H1 (cell line): ENCODE data around the gene FRZB. TPM values are rescaled to one million over a fixed set of nuclear protein-coding genes. Genes with fewer than 3 reads are reported as not detected.

Experiments
- CTCF ChIA-PET: fragments of 300-600 bp; sonication (Branson Sonifier 250); formaldehyde crosslinking; loops from one replicate; lab custom pipeline; 2021; ENCODE audit not compliant: partially characterized antibody; lab: Charles Lee
- POLR2A ChIA-PET: fragments of 300-600 bp; sonication (Branson Sonifier 250); formaldehyde crosslinking; loops from one replicate; lab custom pipeline; 2021; ENCODE audit warnings: inconsistent platforms; ENCODE audit not compliant: partially characterized antibody; lab: Charles Lee
- DNase-seq, 2 experiments: peaks; one replicate each; pipeline versions ENCODE4 v3.0.0 to v3.0.0-alpha.2; 2010 to 2022; ENCODE audit warnings: low spot score in 2 of 2, low read depth in 1 of 2, mixed read lengths in 1 of 2
- FAIRE-seq: peaks from 2 replicates; lab custom pipeline; 2011; peaks lifted over from hg19 to GRCh38; lab: Jason Lieb, UNC
- H2AFZ ChIP-seq: 2 replicates; pipeline ENCODE4 v1.8.1; 2012; ENCODE audit warnings: low read length, inconsistent platforms
- H2AK5ac ChIP-seq: 2 replicates; pipeline ENCODE4 v1.6.1; 2013; ENCODE audit warnings: low read depth, low read length
- H2BK120ac ChIP-seq: replicated peaks from 2 replicates; pipeline ENCODE3; 2013; ENCODE audit warnings: low read depth, low read length, inconsistent platforms
- H2BK12ac ChIP-seq: 2 replicates; pipeline ENCODE4 v1.6.1; 2013; ENCODE audit warnings: low read depth, low read length
- H2BK15ac ChIP-seq: 2 replicates; pipeline ENCODE4 v1.6.1; 2013; ENCODE audit warnings: low read length
- H2BK20ac ChIP-seq: 2 replicates; pipeline ENCODE4 v1.6.1; 2013; ENCODE audit warnings: low read length
- H2BK5ac ChIP-seq: 2 replicates; pipeline ENCODE4 v1.6.1; 2013; ENCODE audit warnings: low read depth, low read length
- H3K14ac ChIP-seq: 2 replicates; pipeline ENCODE4 v1.6.1; 2013; ENCODE audit warnings: inconsistent platforms; ENCODE audit not compliant: insufficient read length
- H3K18ac ChIP-seq: 2 replicates; pipeline ENCODE4 v1.6.1; 2013; ENCODE audit warnings: low read length; ENCODE audit errors: extremely low read depth
- H3K23ac ChIP-seq: 2 replicates; pipeline ENCODE4 v1.6.1; 2013; ENCODE audit warnings: inconsistent platforms; ENCODE audit not compliant: insufficient read length
- H3K23me2 ChIP-seq: 2 replicates; pipeline ENCODE4 v1.6.1; 2013; ENCODE audit warnings: low read depth, low read length
- H3K27ac ChIP-seq: 2 replicates; pipeline ENCODE4 v1.6.1; 2011; ENCODE audit warnings: low read depth, low read length, inconsistent platforms
- H3K27me3 ChIP-seq, 4 experiments: replicated peaks in 1 of 4; 1 replicate in 1 of 4; 2 replicates in 3 of 4; pipeline versions ENCODE4 v1.6.1 to v1.8.1; 2011 to 2013; ENCODE audit warnings: low read length in 3 of 4, mild to moderate bottlenecking in 3 of 4, inconsistent platforms in 2 of 4, mixed read lengths in 2 of 4, moderate library complexity in 1 of 4; ENCODE audit not compliant: control insufficient read depth in 3 of 4, insufficient read depth in 3 of 4; ENCODE audit errors: extremely low read depth in 1 of 4
- H3K36me3 ChIP-seq, 4 experiments: 2 replicates each; pipeline versions ENCODE4 v1.6.1 to v1.8.1; 2011 to 2013; ENCODE audit warnings: mild to moderate bottlenecking in 4 of 4, low read length in 3 of 4, moderate library complexity in 2 of 4, control low read depth in 1 of 4, inconsistent platforms in 1 of 4; ENCODE audit not compliant: insufficient read depth in 4 of 4, control insufficient read depth in 2 of 4
- H3K4ac ChIP-seq: replicated peaks from 2 replicates; pipeline ENCODE3; 2013; ENCODE audit warnings: low read length, low read depth, mixed read lengths, inconsistent platforms; ENCODE audit not compliant: insufficient read length
- H3K4me1 ChIP-seq, 4 experiments: replicated peaks in 1 of 4; 1 replicate in 1 of 4; 2 replicates in 3 of 4; pipeline versions ENCODE4 v1.6.1 to v1.8.1; 2011 to 2013; ENCODE audit warnings: low read length in 3 of 4, inconsistent platforms in 2 of 4, mixed read lengths in 1 of 4; ENCODE audit not compliant: insufficient read depth in 4 of 4, control insufficient read depth in 3 of 4
- H3K4me2 ChIP-seq, 2 experiments: 2 replicates each; pipeline versions ENCODE4 v1.6.1 to v1.8.1; 2011 to 2013; ENCODE audit warnings: low read depth in 2 of 2, low read length in 2 of 2, control low read depth in 1 of 2, inconsistent platforms in 1 of 2, mild to moderate bottlenecking in 1 of 2; ENCODE audit not compliant: insufficient read depth in 1 of 2
- H3K4me3 ChIP-seq, 4 experiments: fragments of 200-600, 300-600 bp in 1 of 4; sonication (generic), shearing (Covaris generic), sonication (Bioruptor Twin) in 1 of 4; 2 replicates each; pipeline versions ENCODE4 v1.5.1 to v1.8.1; 2011 to 2016; ENCODE audit warnings: low read length in 4 of 4, low read depth in 3 of 4, control low read depth in 2 of 4, inconsistent platforms in 2 of 4, mild to moderate bottlenecking in 2 of 4, mixed read lengths in 1 of 4, moderate library complexity in 1 of 4; ENCODE audit not compliant: insufficient read depth in 2 of 4; ENCODE audit errors: extremely low read depth in 1 of 4
- H3K56ac ChIP-seq: replicated peaks from 2 replicates; pipeline ENCODE3; 2013; ENCODE audit warnings: low read depth, mild to moderate bottlenecking, mixed read lengths, low read length, inconsistent platforms; ENCODE audit not compliant: insufficient read length
- H3K79me1 ChIP-seq: 2 replicates; pipeline ENCODE4 v1.6.1; 2013; ENCODE audit warnings: low read depth, low read length, control low read depth
- H3K79me2 ChIP-seq, 2 experiments: 2 replicates each; pipeline versions ENCODE4 v1.6.1 to v1.8.1; 2012 to 2013; ENCODE audit warnings: low read length in 2 of 2, mild to moderate bottlenecking in 2 of 2, inconsistent platforms in 1 of 2; ENCODE audit not compliant: insufficient read depth in 2 of 2, control insufficient read depth in 1 of 2
- H3K9ac ChIP-seq, 4 experiments: replicated peaks in 1 of 4; 1 replicate in 1 of 4; 2 replicates in 3 of 4; pipeline versions ENCODE4 v1.6.1 to v1.8.1; 2011 to 2013; ENCODE audit warnings: low read depth in 3 of 4, low read length in 3 of 4, control low read depth in 2 of 4, mild to moderate bottlenecking in 2 of 4, moderate library complexity in 2 of 4, inconsistent platforms in 1 of 4; ENCODE audit errors: extremely low read depth in 1 of 4
- H3K9me3 ChIP-seq, 2 experiments: 2 replicates each; pipeline versions ENCODE4 v1.6.1 to v1.8.1; 2012 to 2013; ENCODE audit warnings: mild to moderate bottlenecking in 2 of 2, moderate library complexity in 2 of 2, control low read depth in 1 of 2, inconsistent platforms in 1 of 2, low read depth in 1 of 2, low read length in 1 of 2, mixed read lengths in 1 of 2; ENCODE audit not compliant: insufficient read depth in 2 of 2
- H4K20me1 ChIP-seq, 2 experiments: replicated peaks in 1 of 2; 2 replicates each; pipeline versions ENCODE3 to v1.8.1; 2011 to 2013; ENCODE audit warnings: inconsistent platforms in 2 of 2, low read length in 2 of 2, mild to moderate bottlenecking in 1 of 2; ENCODE audit not compliant: insufficient read depth in 2 of 2, control insufficient read depth in 1 of 2
- H4K5ac ChIP-seq: 2 replicates; pipeline ENCODE4 v1.6.1; 2013; ENCODE audit warnings: low read length, low read depth, mixed read lengths, inconsistent platforms; ENCODE audit not compliant: insufficient read length
- H4K8ac ChIP-seq: 2 replicates; pipeline ENCODE4 v1.8.0; 2013; ENCODE audit warnings: mild to moderate bottlenecking, moderate library complexity, low read length, inconsistent platforms; ENCODE audit not compliant: insufficient read depth; ENCODE audit errors: extremely low read depth
- H4K91ac ChIP-seq: replicated peaks from 2 replicates; pipeline ENCODE3; 2013; ENCODE audit warnings: low read length, mixed read lengths, inconsistent platforms; ENCODE audit not compliant: insufficient read length
- BCL11A ChIP-seq, 2 experiments: IDR thresholded peaks; one replicate each; pipeline ENCODE4 v1.6.1; 2011; ENCODE audit warnings: low read depth in 2 of 2, low read length in 2 of 2, mild to moderate bottlenecking in 2 of 2
- CTBP2 ChIP-seq: IDR thresholded peaks from 2 replicates; pipeline ENCODE4 v1.7.0; 2011; ENCODE audit warnings: borderline replicate concordance, mild to moderate bottlenecking, moderate library complexity, mixed read lengths, low read length; ENCODE audit not compliant: insufficient read depth, insufficient read length
- GABPA ChIP-seq: IDR thresholded peaks from 2 replicates; pipeline ENCODE4 v1.6.1; 2011; ENCODE audit warnings: mild to moderate bottlenecking, low read length, moderate library complexity, borderline replicate concordance; ENCODE audit not compliant: insufficient read depth
- PHF8 ChIP-seq: fragments of 200-600 bp; sonication (generic); conservative IDR thresholded peaks from 2 replicates; pipeline ENCODE4 v1.7.1; 2012; ENCODE audit warnings: low read depth, mild to moderate bottlenecking, inconsistent platforms, low read length, moderate library complexity
- RXRA ChIP-seq: IDR thresholded peaks from 2 replicates; pipeline ENCODE4 v1.6.1; 2011; ENCODE audit warnings: low read depth, mild to moderate bottlenecking, low read length, moderate library complexity; ENCODE audit not compliant: insufficient read depth
- SAP30 ChIP-seq: fragments of 300-600 bp; sonication (generic); IDR thresholded peaks from 2 replicates; pipeline ENCODE4 v1.7.1; 2012; ENCODE audit warnings: low read length, moderate library complexity, mild to moderate bottlenecking, inconsistent platforms; ENCODE audit not compliant: insufficient read depth, insufficient replicate concordance
- SIN3A ChIP-seq, 2 experiments: IDR thresholded peaks in 1 of 2; conservative IDR thresholded peaks in 1 of 2; 2 replicates each; pipeline ENCODE4 v1.6.1; 2011 to 2012; ENCODE audit warnings: low read length in 2 of 2, improper control_type of control experiment in 1 of 2, low read depth in 1 of 2, mild to moderate bottlenecking in 1 of 2
- WGBS, 2 experiments: shearing (Covaris generic) in 1 of 2; methylation state at CpG; one replicate each; pipeline versions ENCODE4 v1.1.6 to v1.1.7; 2013 to 2015; ENCODE audit warnings: low lambda C conversion rate in 2 of 2, mixed read lengths in 2 of 2, inconsistent platforms in 1 of 2, low coverage in 1 of 2, missing lambda C conversion rate in 1 of 2; ENCODE audit not compliant: insufficient replicate concordance in 2 of 2, insufficient coverage in 1 of 2, insufficient read length in 1 of 2; ENCODE audit errors: extremely low coverage in 1 of 2, missing lambda C conversion rate in 1 of 2; 5-methylcytosine and 5-hydroxymethylcytosine counted together
- polyA plus RNA-seq, 7 experiments: library from polyadenylated mRNA; depleted of rRNA in 3 of 7; stranded (reverse) in 5 of 7; unstranded in 2 of 7; fragments of >200 nt in 5 of 7; fragments of 200-250 nt in 2 of 7; gene quantifications; 1 replicate in 5 of 7; 2 replicates in 1 of 7; 4 replicates in 1 of 7; pipeline versions ENCODE4 v1.2.1 to v1.2.3, GENCODE V29; 2011 to 2013; ENCODE audit warnings: missing spikeins in 2 of 7, mixed read lengths in 2 of 7
- total RNA-seq: library from RNA; stranded (reverse); fragmentation: NEBNext Ultra II Directional; extraction: Animal tissue kit (Norgen Biotek cat#: 25700); gene quantifications from 2 replicates; pipeline ENCODE4 v1.2.1, GENCODE V29; 2021

The FRZB gene
- total and polyA plus RNA-seq, 2 of the 8 experiments (the other 6 are each of a cell fraction or from before 2014, with no cell fraction given), result 4.4 to 4.6 TPM

GRCh38 chr2:182792441-182792840 is 74.0 kb downstream of the FRZB start:
- H3K36me3 ChIP-seq, result no peaks in the 10 kb centered on the region
- no peak overlapping the region for H2AK5ac ChIP-seq
- no peak overlapping the region for H3K27ac ChIP-seq
- no peak overlapping the region for H2BK120ac ChIP-seq
- H3K79me1 ChIP-seq, result no peaks in the 10 kb centered on the region
- WGBS, 2 experiments, result 97% methylated on average over 2 of the region's 2 CpGs; no CpG with 5 or more reads in 1 of the 2 experiments
- no peaks in the 10 kb centered on the region; the same call in 1 of the 2 replicates for H3K23me2 ChIP-seq
- H3K79me2 ChIP-seq, result no peaks in the 10 kb centered on the region
- H4K8ac ChIP-seq, result no peak overlapping the region
- ChIA-PET POLR2A (interaction anchor here (1.7 kb wide), 1 partner anchor 10 kb away, joined by 11 read pairs; no protein-coding TSS in a partner anchor), CTCF (interaction anchor here (1.3 to 2.7 kb wide), 2 partner anchors 10 to 188 kb away, joined by 3 to 10 read pairs; no protein-coding TSS in a partner anchor)
- H2BK5ac ChIP-seq, result no peak overlapping the region
- H3K23ac ChIP-seq, result no peak overlapping the region
- H3K56ac ChIP-seq, result no peak overlapping the region
- H3K4ac ChIP-seq, result no peak overlapping the region
- no peaks in the 10 kb centered on the region for H4K20me1 ChIP-seq
- no peak overlapping the region for H3K14ac ChIP-seq
- DNase-seq (no peak), FAIRE-seq (no peak)
- H3K4me2 ChIP-seq, result no peak overlapping the region
- no peaks in the 10 kb centered on the region for H3K4me1 ChIP-seq
- H2BK20ac ChIP-seq, result no peak overlapping the region
- H2BK12ac ChIP-seq, result no peak overlapping the region
- no peak overlapping the region for H2BK15ac ChIP-seq
- no peak overlapping the region for H2AFZ ChIP-seq
- no peak overlapping the region for H3K9ac ChIP-seq
- no peaks in the 10 kb centered on the region for H3K27me3 ChIP-seq
- no peaks in the 10 kb centered on the region for H3K9me3 ChIP-seq
- H4K5ac ChIP-seq, result no peak overlapping the region
- no peak overlapping the region for H3K18ac ChIP-seq
- no peak overlapping the region for H4K91ac ChIP-seq
- no peak overlapping the region for H3K4me3 ChIP-seq
- TF ChIP-seq SIN3A (conservative IDR thresholded peaks at IDR 0.05 in 1 of 2, IDR thresholded peaks at IDR 0.05 in 1 of 2; ENCODE audit: low read depth in 1 of 2, low read length in 2 of 2), result no peak
- no peak for TF ChIP-seq PHF8
- TF ChIP-seq GABPA, result no peak
- no peak for TF ChIP-seq BCL11A (IDR thresholded peaks at IDR 0.05; ENCODE audit: low read depth in 2 of 2, low read length in 2 of 2)
- no peak for TF ChIP-seq CTBP2
- no peak for TF ChIP-seq SAP30
- no peak for TF ChIP-seq RXRA
- TF ChIP-seq, all 59 proteins: peak for 0
